Suprapubic skin (tissue), 4 donors: ENCODE measurements around the gene SLC39A13. TPM values are rescaled to one million over a fixed set of nuclear protein-coding genes. Genes with fewer than 3 reads are reported as not detected.
A peak's percentile ranks its signal among the peaks of the same experiment; 100 is the strongest.

Experiments
- DNase-seq, 2 donors: peaks; one replicate each; pipeline ENCODE4 v3.0.0-alpha.2; 2019; ENCODE audit warnings: low spot score in 2 of 2
- H3K27ac ChIP-seq: fragments of 200-600 bp; sonication (generic); one replicate; pipeline ENCODE4 v1.5.1; 2019
- H3K27me3 ChIP-seq: fragments of 200-600 bp; sonication (generic); one replicate; pipeline ENCODE4 v1.5.1; 2019
- H3K36me3 ChIP-seq: fragments of 200-600 bp; sonication (generic); one replicate; pipeline ENCODE4 v1.5.1; 2019
- H3K4me1 ChIP-seq: fragments of 200-600 bp; sonication (generic); one replicate; pipeline ENCODE4 v1.5.1; 2019
- H3K4me3 ChIP-seq: fragments of 200-600 bp; sonication (generic); one replicate; pipeline ENCODE4 v1.5.1; 2019; ENCODE audit warnings: mild to moderate bottlenecking
- H3K9me3 ChIP-seq: fragments of 200-600 bp; sonication (generic); one replicate; pipeline ENCODE4 v1.5.1; 2019
- CTCF ChIP-seq, 2 donors: fragments of 200-600 bp in 1 of 2; fragments of 450-650 bp in 1 of 2; sonication (generic) in 1 of 2; IDR thresholded peaks; one replicate each; pipeline ENCODE4 v1.5.1; 2016 to 2019; ENCODE audit warnings: antibody characterized with exemption in 2 of 2, mild to moderate bottlenecking in 1 of 2, moderate library complexity in 1 of 2
- EP300 ChIP-seq: sonication (generic); formaldehyde crosslinking; IDR thresholded peaks from one replicate; pipeline ENCODE4 v1.6.1; 2017; ENCODE audit warnings: antibody characterized with exemption
- POLR2A ChIP-seq, 2 donors: fragments of 450-650 bp; IDR thresholded peaks; one replicate each; pipeline ENCODE4 v1.6.1; 2017; ENCODE audit warnings: antibody characterized with exemption in 2 of 2, mild to moderate bottlenecking in 2 of 2, moderate library complexity in 2 of 2
- POLR2AphosphoS5 ChIP-seq, 3 donors: sonication (generic); formaldehyde crosslinking; IDR thresholded peaks; one replicate each; pipeline ENCODE4 v1.6.1; 2017; ENCODE audit warnings: antibody characterized with exemption in 3 of 3
- WGBS: methylation state at CpG from one replicate; pipeline ENCODE4 v1.1.5; 2018; 5-methylcytosine and 5-hydroxymethylcytosine counted together
- total RNA-seq, 4 donors: library from RNA; depleted of rRNA; stranded (reverse); fragments of >200 nt; gene quantifications; one replicate each; pipeline ENCODE4 v1.1.0, GENCODE V29; 2016

The SLC39A13 gene
- total RNA-seq, 4 donors from 2014 or later = 45.5 to 53.8 (median 52.3) TPM

- H3K27ac ChIP-seq = no peak overlapping the region
- WGBS = 95% methylated on average over 2 of the region's 2 CpGs
- TF ChIP-seq POLR2A (IDR thresholded peaks at IDR 0.05) = no peak
- no peak for TF ChIP-seq CTCF (IDR thresholded peaks at IDR 0.05)
- no peak for TF ChIP-seq POLR2AphosphoS5 (IDR thresholded peaks at IDR 0.05)
- no peak for TF ChIP-seq EP300
Observed at GRCh38 chr11:47380078-47380477, 28.3 kb upstream of the SLC39A13 start.

DNA sequence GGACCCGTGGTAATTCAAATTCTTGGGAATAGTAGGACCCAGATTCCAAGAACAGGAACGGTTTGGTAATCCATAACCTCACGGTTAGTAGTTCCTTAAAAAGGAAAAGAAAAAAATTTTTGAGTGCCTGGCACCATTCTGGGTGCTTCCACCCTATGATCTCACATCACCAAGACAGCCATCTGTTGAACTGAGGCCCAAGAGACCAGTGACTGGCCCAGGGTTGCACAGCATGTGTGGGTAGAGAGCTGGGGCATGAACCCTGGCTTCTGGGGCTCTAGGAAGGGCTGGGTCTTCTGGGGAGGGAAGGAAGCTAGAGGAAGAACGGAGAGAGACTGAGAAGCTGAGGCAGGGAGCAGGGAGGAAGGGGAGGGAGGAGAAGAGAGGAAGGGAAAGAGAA, 25.3 kb upstream of the SLC39A13 start:
- no peaks in the 10 kb centered on the region for H3K9me3 ChIP-seq
- DNase-seq = no peak
- no peak for TF ChIP-seq POLR2AphosphoS5 (IDR thresholded peaks at IDR 0.05)
- no peak for TF ChIP-seq CTCF (IDR thresholded peaks at IDR 0.05)
- TF ChIP-seq EP300 = no peak
- no peak for TF ChIP-seq POLR2A (IDR thresholded peaks at IDR 0.05)
- peaks cover 7% of the 10 kb centered on the region for H3K4me1 ChIP-seq
- WGBS = 62% methylated on average over 4 of the region's 4 CpGs
- H3K36me3 ChIP-seq = no peaks in the 10 kb centered on the region
- no peak overlapping the region for H3K27ac ChIP-seq
- no peaks in the 10 kb centered on the region for H3K27me3 ChIP-seq
- H3K4me3 ChIP-seq = no peak overlapping the region

More at GRCh38 chr11:47380078-47380477, 28.3 kb upstream of the SLC39A13 start:
- H3K9me3 ChIP-seq = no peaks in the 10 kb centered on the region
- peaks cover 3% of the 10 kb centered on the region for H3K4me1 ChIP-seq
- DNase-seq = no peak
- no peaks in the 10 kb centered on the region for H3K27me3 ChIP-seq
- no peaks in the 10 kb centered on the region for H3K36me3 ChIP-seq
- no peak overlapping the region for H3K4me3 ChIP-seq

DNA sequence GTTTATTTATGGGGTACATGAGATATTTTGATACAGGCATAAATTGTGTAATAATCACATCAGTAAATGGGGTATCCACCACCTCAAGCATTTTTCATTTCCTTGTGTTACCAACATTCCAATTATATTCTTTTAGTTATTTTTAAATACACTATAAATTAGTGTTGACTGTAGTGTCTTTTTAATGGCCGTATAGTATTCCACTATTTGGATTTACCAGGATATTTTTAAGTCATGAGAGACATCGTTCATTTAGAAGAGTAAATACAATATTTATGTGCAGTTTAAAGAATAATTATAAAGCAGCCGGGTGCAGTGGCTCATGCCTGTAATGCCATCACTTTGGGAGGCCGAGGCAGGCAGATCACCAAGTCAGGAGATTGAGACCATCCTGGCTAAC, 23.9 kb upstream of the SLC39A13 start:
- no peak overlapping the region for H3K4me3 ChIP-seq
- WGBS = 95% methylated on average over 4 of the region's 4 CpGs
- peaks cover 21% of the 10 kb centered on the region for H3K4me1 ChIP-seq
- TF ChIP-seq EP300 (no peak), POLR2AphosphoS5 (IDR thresholded peaks at IDR 0.05) (no peak), POLR2A (IDR thresholded peaks at IDR 0.05) (no peak), CTCF (IDR thresholded peaks at IDR 0.05) (no peak)
- no peaks in the 10 kb centered on the region for H3K27me3 ChIP-seq
- H3K9me3 ChIP-seq = no peaks in the 10 kb centered on the region
- H3K36me3 ChIP-seq = no peaks in the 10 kb centered on the region
- H3K27ac ChIP-seq = no peak overlapping the region
- no peak for DNase-seq

GRCh38 chr11:47387944-47388696, 20.3 kb upstream of the SLC39A13 start:
- DNase-seq = peak in 1 of 2 donors; percentile 58
- peak overlapping the region; percentile 58 for H3K27ac ChIP-seq
- no peaks in the 10 kb centered on the region for H3K27me3 ChIP-seq
- H3K9me3 ChIP-seq = no peaks in the 10 kb centered on the region
- H3K4me1 ChIP-seq = peaks cover 21% of the 10 kb centered on the region
- TF ChIP-seq POLR2AphosphoS5 (IDR thresholded peaks at IDR 0.05) (no peak), CTCF (IDR thresholded peaks at IDR 0.05) (no peak), POLR2A (IDR thresholded peaks at IDR 0.05) (no peak), EP300 (no peak)
- 56% methylated on average over 11 of the region's 13 CpGs for WGBS
- H3K4me3 ChIP-seq = no peak overlapping the region
- H3K36me3 ChIP-seq = no peaks in the 10 kb centered on the region

DNA sequence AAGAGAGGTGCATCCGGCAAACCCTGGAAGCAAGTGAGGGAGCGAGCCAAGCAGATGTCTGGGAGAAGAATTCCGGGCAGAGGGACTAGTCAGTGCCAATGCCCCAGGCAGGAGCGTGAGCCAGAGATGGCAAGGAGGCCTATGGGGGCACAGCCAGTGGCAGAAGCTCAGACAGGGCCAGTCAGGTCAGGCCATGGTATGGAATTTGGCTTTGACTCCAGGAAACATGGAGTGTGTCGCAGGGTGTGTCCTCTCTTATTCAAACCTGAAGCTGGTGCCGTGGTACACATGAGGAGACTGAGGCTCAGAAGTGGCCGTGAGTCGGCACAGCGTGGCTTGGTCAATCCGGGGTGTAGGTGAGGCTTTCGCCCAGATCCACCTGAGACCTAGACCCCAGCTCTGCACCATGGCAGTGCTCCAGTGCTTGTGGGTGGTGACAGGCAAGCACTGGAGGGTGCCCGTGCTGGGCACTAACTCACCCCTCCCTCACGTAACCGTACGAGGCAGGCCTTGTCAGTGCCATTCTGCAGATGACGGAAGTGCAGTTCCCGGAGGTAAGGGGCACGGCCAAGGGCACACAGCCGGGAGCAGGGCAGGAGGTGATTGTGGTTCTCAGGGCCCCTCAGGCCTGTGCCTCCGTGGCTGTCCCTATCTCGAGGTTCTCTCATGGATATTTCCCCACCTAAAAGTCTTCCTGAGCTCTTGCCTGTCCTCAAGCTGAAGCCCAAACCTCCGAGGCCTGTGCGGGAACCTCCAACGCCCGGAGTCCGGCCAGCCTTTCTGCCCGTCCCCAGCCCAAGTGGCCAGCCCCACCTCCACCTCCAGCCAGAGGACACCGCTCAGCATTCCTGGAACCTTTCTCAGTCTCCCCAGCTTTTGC, 19.5 kb upstream of the SLC39A13 start:
- no peak overlapping the region for H3K4me3 ChIP-seq
- DNase-seq = peak in 1 of 2 donors; percentile 64
- H3K4me1 ChIP-seq = peaks cover 21% of the 10 kb centered on the region
- H3K36me3 ChIP-seq = no peaks in the 10 kb centered on the region
- 48% methylated on average over 18 of the region's 28 CpGs for WGBS
- peak overlapping the region; percentile 58 for H3K27ac ChIP-seq
- TF ChIP-seq CTCF (IDR thresholded peaks at IDR 0.05) (no peak), POLR2AphosphoS5 (IDR thresholded peaks at IDR 0.05) (no peak), POLR2A (IDR thresholded peaks at IDR 0.05) (no peak), EP300 (no peak)
- no peaks in the 10 kb centered on the region for H3K9me3 ChIP-seq
- no peaks in the 10 kb centered on the region for H3K27me3 ChIP-seq
